ENCODE measurements around the gene ANXA1. TPM values are rescaled to one million over a fixed set of nuclear protein-coding genes. Genes with fewer than 3 reads are reported as not detected.

ANXA1 gene
- total RNA-seq, 2 experiments from 2014 or later: not detected

- H3K9me2 ChIP-seq (ENCODE audit: insufficient read depth, low read length): no peaks in the 10 kb centered on the region
- POLR2A ChIA-PET: no interaction called here
- H3K9me3 ChIP-seq (ENCODE audit: low read length): no peaks in the 10 kb centered on the region
- H4K20me1 ChIP-seq (ENCODE audit: insufficient read depth, low read length): no peaks in the 10 kb centered on the region
- H3K79me2 ChIP-seq (ENCODE audit: insufficient read depth, low read depth, low read length): no peaks in the 10 kb centered on the region
- H3K27ac ChIP-seq (ENCODE audit: low read depth, low read length, poor library complexity, severe bottlenecking): no peak overlapping the region
- DNase-seq (ENCODE audit: low spot score): no peak
- CTCF ChIA-PET (ENCODE audit: unreplicated experiment): no interaction called here
- intact Hi-C loops (cut with micrococcal nuclease; ENCODE audit: unreplicated experiment): loop anchor here (5.0 kb wide), 1 partner anchor 1369 kb away; no protein-coding TSS in a partner anchor
- H3K4me3 ChIP-seq (ENCODE audit: low read depth, low read length, poor library complexity, severe bottlenecking): no peak overlapping the region
- no peaks in the 10 kb centered on the region for H3K36me3 ChIP-seq (ENCODE audit: insufficient read depth, low read length)
- BruUV-seq (replicated peaks): no TSS peak
- TF ChIP-seq EZH2phosphoT487 (IDR thresholded peaks at IDR 0.05; ENCODE audit: borderline replicate concordance, low read depth, low read length) (no peak), CTCF (conservative IDR thresholded peaks at IDR 0.05; ENCODE audit: low read length) (no peak)
- H2AFZ ChIP-seq (ENCODE audit: low read length): no peak overlapping the region
- H3K4me2 ChIP-seq (ENCODE audit: low read length): no peak overlapping the region
- H3K4me1 ChIP-seq (ENCODE audit: insufficient read depth, low read length, poor library complexity, severe bottlenecking): no peaks in the 10 kb centered on the region
Observed at GRCh38 chr9:73202980-73203379, 51.3 kb downstream of the ANXA1 start.

- TF ChIP-seq CTCF (conservative IDR thresholded peaks at IDR 0.05; ENCODE audit: low read length): no peak
- no peak for TF ChIP-seq EZH2phosphoT487 (IDR thresholded peaks at IDR 0.05; ENCODE audit: borderline replicate concordance, low read depth, low read length)
- Histone ChIP-seq H3K4me2 (ENCODE audit: low read length) (no peak overlapping the region), H3K36me3 (ENCODE audit: insufficient read depth, low read length) (no peaks in the 10 kb centered on the region), H3K9me2 (ENCODE audit: insufficient read depth, low read length) (no peaks in the 10 kb centered on the region), H3K4me1 (ENCODE audit: insufficient read depth, low read length, poor library complexity, severe bottlenecking) (no peaks in the 10 kb centered on the region), H2AFZ (ENCODE audit: low read length) (no peak overlapping the region), H3K27ac (ENCODE audit: low read depth, low read length, poor library complexity, severe bottlenecking) (no peak overlapping the region), H3K9me3 (ENCODE audit: low read length) (no peaks in the 10 kb centered on the region), H3K4me3 (ENCODE audit: low read depth, low read length, poor library complexity, severe bottlenecking) (no peak overlapping the region), H4K20me1 (ENCODE audit: insufficient read depth, low read length) (no peaks in the 10 kb centered on the region), H3K79me2 (ENCODE audit: insufficient read depth, low read depth, low read length) (no peaks in the 10 kb centered on the region)
- intact Hi-C loops (cut with micrococcal nuclease; ENCODE audit: unreplicated experiment): loop anchor here (5.0 kb wide), 1 partner anchor 1367 kb away; no protein-coding TSS in a partner anchor
- no TSS peak for BruUV-seq (replicated peaks)
- POLR2A ChIA-PET: no interaction called here
- CTCF ChIA-PET (ENCODE audit: unreplicated experiment): no interaction called here
- no peak for DNase-seq (ENCODE audit: low spot score)
Observed at GRCh38 chr9:73204936-73205335, 53.3 kb downstream of the ANXA1 start.

- TF ChIP-seq CTCF (conservative IDR thresholded peaks at IDR 0.05; ENCODE audit: low read length): no peak
- TF ChIP-seq EZH2phosphoT487 (IDR thresholded peaks at IDR 0.05; ENCODE audit: borderline replicate concordance, low read depth, low read length): no peak
- intact Hi-C loops (cut with micrococcal nuclease; ENCODE audit: unreplicated experiment): no loop called here
- no peaks in the 10 kb centered on the region for H3K9me2 ChIP-seq (ENCODE audit: insufficient read depth, low read length)
- no peak for DNase-seq (ENCODE audit: low spot score)
- BruUV-seq (replicated peaks): no TSS peak
- no peaks in the 10 kb centered on the region for H3K4me1 ChIP-seq (ENCODE audit: insufficient read depth, low read length, poor library complexity, severe bottlenecking)
- no peak overlapping the region for H3K4me3 ChIP-seq (ENCODE audit: low read depth, low read length, poor library complexity, severe bottlenecking)
- POLR2A ChIA-PET: interaction anchor here (0.6 kb wide), 1 partner anchor 420 kb away, joined by 5 read pairs; no protein-coding TSS in a partner anchor
- H3K27ac ChIP-seq (ENCODE audit: low read depth, low read length, poor library complexity, severe bottlenecking): no peak overlapping the region
- no peak overlapping the region for H3K4me2 ChIP-seq (ENCODE audit: low read length)
- H3K79me2 ChIP-seq (ENCODE audit: insufficient read depth, low read depth, low read length): no peaks in the 10 kb centered on the region
- no peaks in the 10 kb centered on the region for H3K9me3 ChIP-seq (ENCODE audit: low read length)
- H2AFZ ChIP-seq (ENCODE audit: low read length): no peak overlapping the region
- no peaks in the 10 kb centered on the region for H3K36me3 ChIP-seq (ENCODE audit: insufficient read depth, low read length)
- no peaks in the 10 kb centered on the region for H4K20me1 ChIP-seq (ENCODE audit: insufficient read depth, low read length)
- CTCF ChIA-PET (ENCODE audit: unreplicated experiment): no interaction called here
Observed at GRCh38 chr9:73206851-73207250, 55.2 kb downstream of the ANXA1 start.
